Activated CD4-positive, alpha-beta T cell treated with anti-CD3 and anti-CD28 coated beads, Interleukin-10, Interleukin-2, amounts not matched to agents 100 ng/mL and 50 ng/mL, durations not matched to agents 16 hours and 8 hours (primary cell): ENCODE data around the gene MEIS1.

Experiments
- DNase-seq: peaks from one replicate; pipeline ENCODE4 v3.0.0-alpha.2; 2020

The MEIS1 gene

DNA sequence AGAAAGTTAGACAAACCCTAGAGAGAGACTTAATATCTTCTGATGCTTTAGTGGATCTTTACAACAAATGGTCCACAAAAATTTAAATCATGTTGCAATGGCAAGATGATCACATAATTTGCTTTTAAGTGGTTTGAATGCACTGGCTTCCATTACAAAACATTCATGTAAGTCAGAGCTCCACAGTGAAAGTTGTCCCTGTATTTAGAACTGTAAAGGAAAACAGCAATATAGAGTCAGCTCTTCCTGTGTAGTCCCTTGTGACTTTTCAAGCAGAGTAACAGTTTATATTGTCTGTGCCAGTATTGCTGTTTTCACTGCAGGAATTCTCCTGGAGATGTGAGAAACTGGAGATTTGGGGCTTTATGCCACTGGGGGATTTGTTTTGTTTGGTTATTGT lies 77.7 kb downstream of the MEIS1 start:
- DNase-seq, result no peak

DNA sequence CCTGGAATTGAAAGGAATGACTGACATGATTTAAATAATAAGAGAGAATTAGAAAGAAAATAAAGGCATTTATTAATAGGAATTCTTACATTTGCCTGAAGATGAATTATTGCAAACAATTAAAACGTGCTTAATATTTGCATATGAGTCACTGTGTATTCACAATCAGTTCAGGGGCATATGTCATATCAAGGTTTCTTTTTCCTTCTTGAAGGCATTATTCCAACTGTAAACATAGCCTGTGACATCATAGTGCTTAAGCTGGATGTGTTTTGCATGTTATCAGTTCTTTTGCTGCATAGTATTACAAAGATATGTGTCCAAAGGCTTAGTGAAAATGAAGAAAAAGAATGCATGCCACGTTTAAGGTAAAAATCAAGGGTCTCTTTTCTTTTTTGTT lies 80.8 kb downstream of the MEIS1 start:
- no peak for DNase-seq

DNA sequence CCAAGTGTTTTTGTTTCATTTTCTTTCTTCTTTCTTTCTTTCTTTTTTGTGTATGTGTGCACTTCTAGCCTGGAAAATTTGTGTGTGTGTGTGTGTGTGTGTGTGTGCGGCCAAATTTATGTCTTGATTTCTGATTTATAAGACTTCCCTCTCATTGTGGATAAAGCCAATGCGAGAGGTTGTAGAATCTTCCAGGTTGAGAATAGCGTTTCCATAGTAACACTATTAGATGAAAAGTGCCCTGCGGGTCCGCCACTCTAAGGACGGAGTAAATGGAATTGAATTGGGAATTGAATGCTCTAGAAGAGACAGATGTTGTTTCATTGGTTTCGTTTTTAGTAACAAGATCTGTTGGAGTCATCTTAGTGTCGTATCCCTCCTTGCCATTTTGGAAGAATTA lies 81.6 kb downstream of the MEIS1 start:
- DNase-seq, result no peak

DNA sequence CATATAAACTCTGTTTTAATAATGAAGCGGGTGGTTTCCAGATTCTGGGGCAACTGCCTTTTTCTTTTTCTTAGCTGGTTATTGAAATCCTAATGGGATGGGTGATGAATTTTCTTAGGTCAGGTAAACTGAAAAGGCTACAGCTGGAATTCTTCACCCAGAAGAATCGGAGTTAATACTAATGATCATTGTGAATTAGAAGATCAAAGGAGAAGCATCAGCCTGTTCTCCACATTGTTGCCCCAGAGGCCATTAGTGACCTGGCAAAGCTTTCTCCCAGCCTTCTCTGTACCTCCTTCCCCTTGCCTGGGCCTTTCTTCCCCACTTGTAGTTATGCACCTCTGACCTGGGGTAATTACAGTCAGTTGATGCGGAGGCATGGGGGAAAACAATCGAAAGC lies 82.8 kb downstream of the MEIS1 start:
- DNase-seq, result no peak

DNA sequence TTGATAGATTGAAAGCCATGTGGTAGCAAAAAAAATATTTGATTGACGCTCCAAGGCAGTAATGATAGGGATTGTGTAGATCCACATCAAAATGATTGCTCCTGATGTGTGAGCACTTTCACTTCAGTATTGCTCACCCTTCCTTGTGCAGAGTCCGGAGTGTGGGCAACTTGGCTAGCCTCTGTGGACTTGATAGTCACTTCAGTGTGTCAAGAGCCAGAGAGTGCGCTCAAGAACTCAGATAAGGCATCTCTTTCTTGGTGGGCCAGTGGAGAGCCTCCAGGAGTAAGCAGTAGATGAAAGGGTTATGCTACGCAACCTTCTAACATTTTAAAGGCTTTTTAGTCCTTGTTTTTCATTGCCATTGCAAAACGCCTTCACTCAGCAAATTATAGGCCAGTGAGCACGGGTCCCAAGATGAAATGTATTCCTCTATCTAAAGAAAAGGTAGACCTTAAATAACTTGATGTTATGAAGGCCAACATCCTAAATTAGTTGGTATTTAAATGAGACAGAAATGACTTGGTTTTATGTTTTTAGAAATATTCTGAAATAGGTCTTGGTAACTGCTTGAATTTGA lies 84.4 kb downstream of the MEIS1 start:
- no peak for DNase-seq

DNA sequence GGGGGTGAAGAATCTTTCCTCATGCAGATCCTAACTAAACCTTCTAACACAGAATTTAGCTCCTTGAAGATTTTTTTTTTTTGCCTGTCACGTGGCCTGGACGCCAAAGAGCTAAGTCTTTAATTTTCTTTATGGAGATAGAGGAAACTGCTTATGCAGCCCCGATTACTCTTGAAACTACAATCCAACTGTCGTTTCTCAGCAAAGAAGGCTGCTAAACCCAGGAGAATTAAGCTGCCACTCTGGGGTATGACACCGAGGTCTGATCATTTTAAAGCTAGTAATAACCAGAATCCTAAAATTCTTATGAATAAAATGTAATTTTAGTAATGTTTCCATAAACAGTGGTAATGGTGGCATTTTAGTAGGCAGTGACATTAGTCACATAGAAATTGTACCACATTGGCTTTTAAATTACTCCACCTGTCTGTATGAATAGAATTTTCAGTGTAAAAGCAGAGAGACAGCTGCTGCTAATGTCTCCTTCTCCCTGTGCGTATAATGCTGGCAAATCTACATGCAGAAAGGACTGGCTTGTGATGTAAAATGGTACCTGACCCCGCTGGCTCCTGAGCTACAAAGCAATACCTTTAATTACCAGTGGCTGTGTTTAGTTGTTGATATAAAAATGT lies 86.5 kb downstream of the MEIS1 start:
- no peak for DNase-seq

DNA sequence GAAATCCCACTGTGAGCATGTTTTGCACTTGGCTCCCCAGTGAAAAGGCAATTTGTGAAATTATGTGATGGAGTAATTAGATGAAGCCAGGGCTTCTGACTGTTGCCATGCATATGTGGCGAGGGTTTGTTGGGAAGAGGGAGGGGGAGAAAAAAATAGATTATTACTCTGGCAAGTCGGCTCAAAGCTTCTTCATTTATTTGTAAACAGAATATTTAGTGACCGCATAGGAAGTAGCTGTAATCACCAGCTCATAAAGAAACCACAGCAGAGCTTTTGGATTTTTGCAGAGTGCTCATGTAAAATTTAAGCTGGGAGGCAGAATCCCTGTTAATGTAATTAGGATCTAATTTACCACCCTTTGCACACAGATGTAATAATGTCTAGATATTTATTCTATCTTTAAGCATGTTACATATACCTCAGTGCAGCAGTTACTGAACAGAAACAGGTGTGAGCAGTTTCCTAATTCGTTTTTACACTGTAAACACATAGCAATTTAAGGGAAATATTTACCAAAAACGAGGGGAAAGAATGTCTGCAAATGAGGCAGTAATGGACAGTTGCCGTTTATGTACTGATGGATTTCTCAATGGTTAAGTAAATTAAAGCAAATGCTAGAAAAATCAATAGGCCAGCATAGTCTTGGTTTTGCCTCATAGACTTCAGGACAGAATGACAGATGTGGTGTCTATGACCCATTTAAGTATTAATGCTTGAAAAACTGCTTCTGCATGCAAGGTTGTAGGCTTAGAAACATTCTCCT lies 87.9 kb downstream of the MEIS1 start:
- DNase-seq, result no peak

DNA sequence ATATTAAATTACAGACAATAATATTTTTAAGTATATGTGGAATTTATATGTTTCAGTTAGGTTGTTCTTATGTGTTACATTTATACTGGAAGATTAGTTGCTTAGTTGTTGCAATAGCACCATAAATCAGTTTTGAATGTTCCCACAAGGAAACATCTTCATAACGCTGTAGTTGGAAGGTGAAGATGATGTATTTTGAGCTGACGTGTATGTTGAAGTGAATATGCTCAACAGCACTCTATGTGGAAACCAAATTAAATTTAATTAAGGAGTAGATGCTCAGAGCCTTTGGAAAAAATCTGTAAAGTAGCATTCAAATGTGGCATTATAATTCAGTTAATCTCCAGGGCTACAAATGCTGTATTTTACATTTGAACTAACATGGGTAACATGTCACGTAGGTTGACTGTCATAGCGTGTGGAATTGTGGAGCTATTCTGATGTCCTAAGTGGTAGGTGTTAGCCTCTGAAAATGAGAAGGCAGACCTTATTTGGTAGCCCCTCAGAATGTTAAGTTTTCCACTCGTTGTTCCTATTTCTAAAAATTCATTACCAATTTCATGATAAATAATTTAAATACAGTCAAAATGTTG lies 88.5 kb downstream of the MEIS1 start:
- no peak for DNase-seq

DNA sequence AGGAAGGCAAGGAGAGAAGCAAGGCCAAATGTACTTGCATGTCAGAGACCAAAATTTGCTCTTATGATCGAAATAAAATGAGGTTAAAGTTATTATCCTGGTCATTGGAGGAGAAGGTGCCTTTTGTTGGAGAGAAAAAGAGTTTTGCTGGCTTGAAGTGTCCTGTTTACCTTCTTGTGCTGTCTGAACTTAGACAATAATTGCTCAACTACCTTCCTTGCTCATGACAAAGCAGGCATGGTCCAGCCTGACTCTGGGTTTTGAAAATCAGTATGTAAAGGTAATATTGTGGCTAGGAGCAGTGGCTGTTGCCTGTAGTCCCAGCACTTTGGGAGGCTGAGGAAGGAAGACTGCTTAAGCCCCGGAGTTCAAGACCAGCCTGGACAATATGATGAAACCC lies 89.1 kb downstream of the MEIS1 start:
- no peak for DNase-seq

DNA sequence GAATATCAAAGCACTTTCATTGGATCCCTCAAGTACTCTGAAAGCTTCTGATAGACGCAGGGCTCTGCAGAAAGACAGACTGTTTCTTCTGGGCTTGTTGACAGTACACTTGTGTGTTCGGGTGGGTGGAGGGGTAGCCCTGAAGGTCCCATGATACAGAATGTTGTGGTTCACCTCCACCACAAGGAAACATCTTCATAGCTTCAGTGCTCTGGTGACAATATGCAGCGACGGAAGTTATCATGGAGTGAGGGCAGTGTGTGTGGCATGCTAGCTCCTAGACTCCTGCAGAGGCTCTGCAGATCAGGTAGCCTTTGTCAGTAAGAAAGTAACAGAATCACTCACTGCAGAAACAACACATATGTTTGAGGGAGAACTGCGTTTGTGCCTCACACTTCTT lies 90.7 kb downstream of the MEIS1 start:
- no peak for DNase-seq

DNA sequence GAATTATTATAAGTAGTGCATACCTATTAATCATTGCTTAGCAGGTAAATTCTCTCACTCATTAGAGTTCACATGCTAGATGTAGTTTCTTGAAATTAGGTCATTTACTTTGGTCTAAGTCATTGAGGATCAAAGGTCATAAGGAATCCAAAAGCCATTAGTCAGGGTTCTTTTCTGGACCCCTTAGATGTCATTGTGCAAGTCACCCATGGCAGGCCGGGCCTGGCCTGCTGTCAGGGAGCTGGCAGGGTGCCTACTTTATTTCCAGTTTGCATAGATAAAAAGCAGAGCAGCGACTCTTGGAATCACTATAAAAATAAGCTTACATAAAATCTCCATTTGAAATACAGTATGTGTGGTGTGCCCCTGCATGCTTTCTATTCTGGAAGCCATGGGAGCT lies 91.3 kb downstream of the MEIS1 start:
- no peak for DNase-seq

DNA sequence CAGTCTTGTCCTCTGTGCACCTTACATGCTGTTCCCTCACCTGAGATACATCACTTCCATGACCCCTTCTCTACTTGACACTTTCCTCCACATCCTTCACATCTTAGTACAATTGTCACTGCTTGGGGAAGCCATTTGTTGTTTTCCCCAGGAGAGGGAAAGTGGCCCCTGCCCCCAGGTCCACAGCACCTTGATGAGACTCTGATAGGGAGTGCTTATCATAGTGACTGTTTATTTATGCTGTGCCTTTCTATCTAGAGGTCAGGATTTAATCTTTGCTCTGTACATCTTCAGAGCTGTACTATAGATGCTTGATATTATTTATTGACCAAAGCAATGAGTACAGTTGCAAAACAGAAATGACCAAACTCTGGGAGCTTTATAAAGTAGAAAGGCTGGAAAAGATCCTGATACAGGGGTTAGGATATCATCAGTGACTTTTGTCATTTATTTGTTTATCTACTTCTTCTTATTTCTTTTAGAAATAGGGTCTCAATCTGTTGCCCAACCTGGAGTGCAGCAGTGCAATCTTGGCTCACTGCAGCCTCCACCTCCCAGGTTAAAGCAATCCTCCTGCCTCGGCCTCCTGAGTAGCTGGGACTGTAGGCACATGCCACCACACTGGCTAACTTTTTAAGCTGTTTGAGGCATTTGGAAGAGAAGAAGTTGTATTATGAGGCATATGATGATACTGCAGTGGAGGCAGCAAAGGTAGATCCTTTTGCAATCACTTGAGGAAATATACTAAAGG lies 94.2 kb downstream of the MEIS1 start:
- no peak for DNase-seq

DNA sequence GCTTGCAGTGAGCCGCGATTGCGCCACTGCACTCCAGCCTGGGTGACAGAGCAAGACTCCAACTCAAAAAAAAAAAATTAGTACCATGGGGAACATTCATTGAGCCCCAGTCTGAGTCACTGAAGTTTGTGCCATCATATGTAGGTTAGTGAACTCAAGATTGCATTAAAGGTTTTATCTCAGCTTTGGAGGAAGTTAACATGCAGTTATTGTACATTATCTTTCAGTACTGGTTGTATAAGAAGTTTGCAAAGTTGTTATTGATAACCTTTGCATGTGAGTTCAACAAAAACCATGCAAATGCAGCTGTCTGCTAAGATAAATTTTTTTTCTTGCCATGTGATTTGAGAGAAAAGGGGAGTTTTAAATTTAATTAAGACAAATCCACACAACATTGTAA lies 95.7 kb downstream of the MEIS1 start:
- DNase-seq, result no peak

DNA sequence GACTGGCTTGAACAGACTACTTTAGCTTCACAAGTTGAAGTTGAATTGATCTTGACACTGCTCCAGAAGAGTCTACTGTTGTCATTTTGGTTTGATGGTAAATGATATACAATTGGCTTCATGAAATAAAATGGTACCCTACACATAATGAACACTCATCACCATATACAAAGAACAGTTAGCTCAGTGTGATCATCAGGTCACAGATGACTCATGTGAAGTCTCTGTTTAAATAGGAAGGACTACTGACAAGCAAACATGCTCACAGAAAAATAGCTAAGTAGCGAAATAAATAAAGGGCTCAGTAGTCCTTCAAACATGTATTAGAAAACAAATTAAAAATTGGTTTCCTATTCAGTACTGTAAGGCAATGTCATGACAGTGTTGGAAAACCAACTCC lies 96.2 kb downstream of the MEIS1 start:
- no peak for DNase-seq

DNA sequence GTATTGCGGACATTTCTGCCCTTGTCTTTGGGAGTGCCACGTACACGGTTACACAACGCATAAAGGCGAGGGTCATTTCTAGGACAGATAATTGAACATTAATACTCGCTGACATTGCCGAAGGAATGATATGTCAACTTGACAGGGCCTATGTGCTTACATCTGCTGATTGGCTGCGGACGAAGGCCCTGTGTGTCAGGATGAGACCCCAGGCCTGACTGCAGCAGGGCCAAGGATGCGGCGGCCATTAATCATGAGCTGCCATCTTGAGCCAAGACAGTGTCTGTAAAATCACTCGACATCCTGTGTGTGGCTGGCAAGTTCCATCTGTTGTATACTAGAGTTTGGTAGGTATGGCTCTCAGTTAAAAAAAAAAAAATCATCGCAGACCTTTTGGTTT lies 96.6 kb downstream of the MEIS1 start:
- no peak for DNase-seq

DNA sequence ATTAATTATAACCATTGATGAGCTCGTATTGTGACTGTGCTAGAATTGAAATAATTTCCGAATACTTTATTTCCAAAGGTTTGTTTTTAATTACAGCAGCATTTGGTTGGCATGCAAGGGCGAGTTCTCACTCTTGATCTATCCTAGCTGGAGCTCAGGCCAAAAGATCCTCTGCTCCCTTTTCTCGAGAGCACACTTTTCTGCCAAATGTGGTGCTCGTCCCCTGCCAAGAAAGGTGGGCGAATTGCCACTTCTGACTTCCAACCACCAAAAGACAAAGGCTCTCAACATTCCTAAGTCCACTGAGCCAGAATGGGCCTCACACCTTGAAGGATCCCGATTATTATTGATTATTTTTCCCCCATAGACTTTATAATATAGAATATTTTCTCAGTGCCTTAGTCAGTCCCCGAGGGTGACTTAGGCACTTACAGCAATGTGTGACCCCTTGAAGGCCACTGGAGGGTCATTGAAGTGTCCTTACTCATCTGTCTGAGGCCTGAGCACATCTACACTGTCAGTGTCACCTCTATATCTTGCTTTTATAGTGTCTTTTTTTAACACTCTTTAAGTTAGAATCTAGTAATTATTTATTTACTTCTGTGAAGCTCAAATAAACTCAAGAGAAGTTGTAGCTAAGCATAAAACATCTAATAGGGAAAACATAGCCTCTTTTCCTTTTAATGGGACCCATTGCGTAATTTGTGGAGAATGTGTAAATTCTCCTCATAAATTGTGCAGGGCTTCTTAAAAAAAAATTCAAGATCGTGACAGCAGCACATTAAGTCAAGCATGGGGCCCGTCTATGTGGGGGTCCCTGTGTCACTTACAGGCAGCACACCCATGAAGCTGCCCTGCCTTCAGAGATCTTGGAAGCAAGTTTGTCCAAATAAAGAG lies 98.3 kb downstream of the MEIS1 start:
- DNase-seq, result no peak

DNA sequence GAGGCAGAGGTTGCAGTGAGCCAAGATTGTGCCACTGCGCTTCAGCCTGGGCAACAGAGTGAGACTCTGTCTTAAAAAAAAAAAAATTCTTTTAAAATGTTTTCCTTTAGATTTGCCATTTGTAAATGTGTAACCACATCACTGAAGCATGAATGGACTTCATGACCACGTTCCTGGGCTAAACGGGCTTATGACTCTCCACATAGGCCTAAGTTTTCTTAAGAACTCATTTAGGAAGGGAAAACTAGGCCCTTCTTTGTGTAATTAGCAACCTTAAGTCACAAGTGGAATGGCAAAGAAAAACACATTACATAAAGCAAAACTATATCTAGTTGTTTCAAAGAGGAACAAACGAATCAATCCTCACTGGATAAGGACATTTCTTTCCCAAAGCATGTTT lies 99.5 kb downstream of the MEIS1 start:
- DNase-seq, result no peak

DNA sequence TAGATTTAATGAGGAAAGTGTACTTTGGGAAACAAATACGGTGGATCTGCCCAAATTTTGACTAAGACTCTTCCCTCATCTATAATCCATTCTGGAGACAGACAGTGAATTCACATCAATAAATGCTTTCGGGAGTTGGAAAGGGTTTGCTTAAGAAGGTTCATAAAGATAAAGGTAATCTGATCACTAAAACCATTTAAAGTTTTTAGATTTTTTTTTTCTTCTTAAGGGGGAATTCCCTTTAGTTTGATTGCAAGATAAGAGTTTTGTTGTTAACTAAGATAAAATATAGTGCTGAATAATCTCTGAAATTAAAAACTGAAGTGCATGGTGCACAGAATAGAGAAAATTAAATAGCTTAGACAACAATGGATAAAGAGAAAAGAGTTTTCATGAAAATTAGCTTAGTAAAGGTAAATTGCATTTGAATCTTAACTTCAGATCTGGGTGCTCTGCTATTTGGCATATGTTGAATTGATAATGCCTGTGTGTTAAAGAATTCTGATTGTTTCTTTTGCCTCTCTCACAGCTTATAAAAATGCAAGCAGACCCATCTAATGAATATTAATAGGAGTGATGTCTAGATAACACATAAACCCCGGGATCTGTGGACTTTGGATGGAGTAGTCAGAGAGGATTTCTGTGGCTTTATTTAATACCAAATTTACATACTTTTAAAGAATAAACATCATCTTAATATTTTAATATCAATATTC lies 100.8 kb downstream of the MEIS1 start:
- no peak for DNase-seq

DNA sequence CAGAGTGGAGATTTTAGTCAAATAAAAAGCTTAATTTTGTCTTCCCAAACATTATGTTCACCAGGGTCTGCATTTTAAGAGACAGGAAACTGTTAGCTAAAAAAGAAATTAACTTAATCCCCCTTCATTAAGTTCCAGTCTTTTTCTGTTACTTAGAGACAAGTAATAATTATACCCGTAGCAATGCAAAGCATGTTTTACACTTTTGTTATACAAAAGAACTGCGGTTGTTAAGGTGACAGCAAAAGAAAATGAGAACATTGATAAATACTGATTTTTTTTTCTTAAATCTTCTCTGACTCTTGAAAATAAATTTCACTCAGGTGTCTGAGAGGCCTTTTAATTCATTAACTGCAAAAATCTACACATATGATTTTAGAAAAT lies 101.4 kb downstream of the MEIS1 start:
- no peak for DNase-seq

DNA sequence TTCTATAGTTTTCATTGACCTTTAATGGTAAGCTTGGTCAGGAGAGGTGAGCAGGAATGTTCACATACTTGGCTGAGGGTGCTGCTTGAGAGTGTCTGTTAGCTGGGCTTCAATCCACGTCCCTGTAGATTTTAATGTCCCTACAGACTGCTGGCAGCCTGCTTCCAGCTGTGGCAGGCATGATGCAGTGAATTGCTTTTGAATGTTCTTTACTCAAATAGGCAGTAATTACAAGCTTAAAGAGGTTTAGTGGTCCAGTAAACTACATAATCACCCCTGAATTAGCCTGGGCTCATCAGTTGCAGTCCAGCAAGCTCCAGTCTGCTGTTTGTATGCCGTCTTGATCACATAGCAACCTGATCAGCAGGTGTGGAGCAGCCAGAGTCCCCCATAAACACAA lies 102.1 kb downstream of the MEIS1 start:
- no peak for DNase-seq

DNA sequence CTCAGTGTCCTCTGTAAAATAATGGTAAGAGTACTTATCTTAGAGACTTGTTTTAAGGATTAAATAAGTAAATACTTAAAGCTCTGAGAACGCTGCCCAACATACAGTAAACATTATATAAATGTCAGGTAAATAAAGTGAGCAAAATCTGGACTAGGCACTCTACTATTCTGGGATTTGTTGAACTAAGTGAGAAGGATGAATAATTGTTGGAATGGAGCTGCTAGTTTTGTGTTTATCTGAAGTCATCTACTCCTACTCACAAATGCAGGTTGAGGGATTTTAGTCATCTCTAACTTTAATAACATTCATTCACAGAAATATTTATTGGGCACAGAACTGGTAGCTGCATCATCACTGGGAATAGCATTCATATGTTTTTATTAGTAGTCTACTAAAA lies 103.4 kb downstream of the MEIS1 start:
- no peak for DNase-seq

DNA sequence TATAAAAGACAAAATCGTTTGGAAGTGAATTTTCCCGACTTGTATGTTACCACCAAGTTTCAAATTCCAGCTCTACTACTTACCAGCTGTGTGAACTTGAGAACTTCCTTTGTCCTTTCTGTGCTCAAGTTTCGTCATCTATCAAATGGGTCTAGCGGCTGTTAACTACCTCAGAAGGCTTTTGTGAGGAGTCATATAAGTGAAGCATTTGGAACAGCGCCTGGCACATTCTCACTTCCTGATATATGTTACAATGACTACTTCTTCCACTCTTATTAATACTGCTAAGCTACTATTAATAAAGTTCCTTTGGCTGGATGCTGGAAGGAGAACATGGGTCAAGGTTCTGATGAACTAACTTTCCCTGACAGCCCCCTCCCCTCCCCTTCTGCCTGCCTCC lies 104.5 kb downstream of the MEIS1 start:
- DNase-seq, result no peak
